ENCODE results near the gene SHC1.
"Not testable (repeated sequence)": the region's sequence is repeated elsewhere in the genome, so short reads cannot be mapped to it uniquely, and the experiment has no call there.

Gene SHC1

GRCh38 chr1:154995301-154995983 is 24.9 kb upstream of the SHC1 start:
- DNase-seq (ENCODE audit: low spot score), result not testable (repeated sequence)

GRCh38 chr1:154994591-154994990 is 24.0 kb upstream of the SHC1 start:
- DNase-seq (ENCODE audit: low spot score), result no peak

- no peak for DNase-seq (ENCODE audit: low spot score)
Measured at GRCh38 chr1:154994269-154994587, 23.7 kb upstream of the SHC1 start.

GRCh38 chr1:154993572-154994268 is 23.2 kb upstream of the SHC1 start, which contains the start of gene LENEP:
TSS of gene LENEP (plus strand) at chr1:154993586. CDS start at chr1:154993608, 22 bp downstream.
- DNase-seq (ENCODE audit: low spot score), result no peak

GRCh38 chr1:154992721-154993571 is 22.4 kb upstream of the SHC1 start:
- no peak for DNase-seq (ENCODE audit: low spot score)

- no peak for DNase-seq (ENCODE audit: low spot score)
Measured at GRCh38 chr1:154990276-154990675, 19.7 kb upstream of the SHC1 start.

GRCh38 chr1:154989195-154989860 is 18.8 kb upstream of the SHC1 start:
- no peak for DNase-seq (ENCODE audit: low spot score)

GRCh38 chr1:154988058-154988954 is 17.8 kb upstream of the SHC1 start:
- DNase-seq (ENCODE audit: low spot score), result no peak

- no peak for DNase-seq (ENCODE audit: low spot score)
Measured at GRCh38 chr1:154987326-154987725, 16.8 kb upstream of the SHC1 start.

GRCh38 chr1:154986736-154987135 is 16.2 kb upstream of the SHC1 start:
- not testable (repeated sequence) for DNase-seq (ENCODE audit: low spot score)

- no peak for DNase-seq (ENCODE audit: low spot score)
Measured at GRCh38 chr1:154983776-154984466, 13.4 kb upstream of the SHC1 start.

- peak; percentile 98 for DNase-seq (ENCODE audit: low spot score)
Measured at GRCh38 chr1:154982897-154983648, 12.5 kb upstream of the SHC1 start, which contains the start of gene FLAD1. TSS of gene FLAD1 (plus strand) at chr1:154983344. CDS start at chr1:154983695, 351 bp downstream.

GRCh38 chr1:154982341-154982740 is 11.8 kb upstream of the SHC1 start:
- no peak for DNase-seq (ENCODE audit: low spot score)

- DNase-seq (ENCODE audit: low spot score), result no peak
Measured at GRCh38 chr1:154978360-154978759, 7.8 kb upstream of the SHC1 start.

GRCh38 chr1:154977762-154978161 is 7.2 kb upstream of the SHC1 start:
- not testable (repeated sequence) for DNase-seq (ENCODE audit: low spot score)

GRCh38 chr1:154975409-154976059 is 5.0 kb upstream of the SHC1 start:
- no peak for DNase-seq (ENCODE audit: low spot score)

GRCh38 chr1:154974808-154975408 is 4.4 kb upstream of the SHC1 start:
- peak; percentile 96 for DNase-seq (ENCODE audit: low spot score)

GRCh38 chr1:154974102-154974807 is 3.7 kb upstream of the SHC1 start, which contains the start of gene CKS1B:
TSS of gene CKS1B (plus strand) at chr1:154974681. CDS start at chr1:154974746, 65 bp downstream.
- DNase-seq (ENCODE audit: low spot score), result peak; percentile 100
